NCI-H748 treated with DMSO at 0.1 percent for 48 hours (cell line): ENCODE data around the gene LRMDA.

Experiments
- DNase-seq: peaks from one replicate; lab custom pipeline; 2025; lab: John Stamatoyannopoulos, UW

The LRMDA gene

GRCh38 chr10:76305930-76306615, 874.6 kb downstream of the LRMDA start:
- DNase-seq, result no peak

GRCh38 chr10:76306856-76307255, 875.4 kb downstream of the LRMDA start:
- DNase-seq, result no peak

GRCh38 chr10:76309070-76309469, 877.6 kb downstream of the LRMDA start:
- no peak for DNase-seq

- no peak for DNase-seq
Observed at GRCh38 chr10:76309741-76310587, 878.5 kb downstream of the LRMDA start.

- DNase-seq, result no peak
Observed at GRCh38 chr10:76310588-76311080, 879.2 kb downstream of the LRMDA start.

GRCh38 chr10:76311752-76312636, 880.6 kb downstream of the LRMDA start:
- peak; percentile 3 for DNase-seq

GRCh38 chr10:76315240-76315639, 883.8 kb downstream of the LRMDA start:
- DNase-seq, result no peak

- DNase-seq, result no peak
Observed at GRCh38 chr10:76316234-76316633, 884.8 kb downstream of the LRMDA start.

GRCh38 chr10:76317078-76317477, 885.7 kb downstream of the LRMDA start:
- DNase-seq, result no peak

- no peak for DNase-seq
Observed at GRCh38 chr10:76318211-76318610, 886.8 kb downstream of the LRMDA start.

GRCh38 chr10:76319661-76320060, 888.2 kb downstream of the LRMDA start:
- no peak for DNase-seq

- DNase-seq, result no peak
Observed at GRCh38 chr10:76324283-76324682, 892.9 kb downstream of the LRMDA start.

- no peak for DNase-seq
Observed at GRCh38 chr10:76327441-76327840, 896.0 kb downstream of the LRMDA start.

- no peak for DNase-seq
Observed at GRCh38 chr10:76328348-76328747, 896.9 kb downstream of the LRMDA start.

- no peak for DNase-seq
Observed at GRCh38 chr10:76329891-76330575, 898.6 kb downstream of the LRMDA start.

GRCh38 chr10:76331742-76332141, 900.3 kb downstream of the LRMDA start:
- no peak for DNase-seq

GRCh38 chr10:76333326-76333725, 901.9 kb downstream of the LRMDA start:
- DNase-seq, result no peak

- DNase-seq, result no peak
Observed at GRCh38 chr10:76333796-76334195, 902.4 kb downstream of the LRMDA start.

- no peak for DNase-seq
Observed at GRCh38 chr10:76334255-76334654, 902.8 kb downstream of the LRMDA start.

- no peak for DNase-seq
Observed at GRCh38 chr10:76336213-76336963, 905.0 kb downstream of the LRMDA start.

GRCh38 chr10:76337641-76338040, 906.2 kb downstream of the LRMDA start:
- no peak for DNase-seq
